Upper lobe of right lung (tissue), 1 donor: ENCODE measurements around the gene MACF1. TPM values are rescaled to one million over a fixed set of nuclear protein-coding genes. Genes with fewer than 3 reads are reported as not detected.

ENCODE experiments used
- ATAC-seq: fragments of 200-7000 bp; cut with Tn5 transposase; one replicate; pipeline ENCODE4 v1.9.1; 2020; ENCODE audit warnings: mild to moderate bottlenecking, moderate library complexity
- DNase-seq: peaks from one replicate; pipeline ENCODE4 v3.0.0-alpha.2; 2020
- H3K27ac ChIP-seq: fragments of 200-600 bp; one replicate; pipeline ENCODE4 v1.8.0; 2022
- H3K27me3 ChIP-seq: fragments of 200-600 bp; one replicate; pipeline ENCODE4 v1.8.0; 2022; ENCODE audit warnings: mild to moderate bottlenecking
- H3K36me3 ChIP-seq: fragments of 200-600 bp; one replicate; pipeline ENCODE4 v1.8.0; 2022
- H3K4me1 ChIP-seq: fragments of 200-600 bp; one replicate; pipeline ENCODE4 v1.8.0; 2022
- H3K4me3 ChIP-seq: fragments of 200-600 bp; one replicate; pipeline ENCODE4 v1.8.0; 2022; ENCODE audit warnings: mild to moderate bottlenecking
- H3K9me3 ChIP-seq: fragments of 200-600 bp; one replicate; pipeline ENCODE4 v1.8.0; 2022
- intact Hi-C: fragments of 100-400 bp; cut with DNase I; formaldehyde crosslinking; loops from one replicate; pipeline ENCODE4 v1.11.0; 2022
- total RNA-seq: library from RNA; stranded (reverse); fragmentation: NEBNext Ultra II Directional; extraction: Animal tissue kit (Norgen Biotek cat#: 25700); gene quantifications from one replicate; pipeline ENCODE4 v1.2.1, GENCODE V29; 2021
- TF ChIP-seq, protein P1 (sequence below): fragments of 200-600 bp; IDR thresholded peaks from one replicate; pipeline ENCODE4 v1.8.0; 2022; ENCODE audit warnings: antibody characterized with exemption
- donor health status: DM: no; HTN: yes; CAD: no; lungs with severe emphysema.

Gene MACF1
- total RNA-seq, 1 donor from 2014 or later: 814 TPM

DNA sequence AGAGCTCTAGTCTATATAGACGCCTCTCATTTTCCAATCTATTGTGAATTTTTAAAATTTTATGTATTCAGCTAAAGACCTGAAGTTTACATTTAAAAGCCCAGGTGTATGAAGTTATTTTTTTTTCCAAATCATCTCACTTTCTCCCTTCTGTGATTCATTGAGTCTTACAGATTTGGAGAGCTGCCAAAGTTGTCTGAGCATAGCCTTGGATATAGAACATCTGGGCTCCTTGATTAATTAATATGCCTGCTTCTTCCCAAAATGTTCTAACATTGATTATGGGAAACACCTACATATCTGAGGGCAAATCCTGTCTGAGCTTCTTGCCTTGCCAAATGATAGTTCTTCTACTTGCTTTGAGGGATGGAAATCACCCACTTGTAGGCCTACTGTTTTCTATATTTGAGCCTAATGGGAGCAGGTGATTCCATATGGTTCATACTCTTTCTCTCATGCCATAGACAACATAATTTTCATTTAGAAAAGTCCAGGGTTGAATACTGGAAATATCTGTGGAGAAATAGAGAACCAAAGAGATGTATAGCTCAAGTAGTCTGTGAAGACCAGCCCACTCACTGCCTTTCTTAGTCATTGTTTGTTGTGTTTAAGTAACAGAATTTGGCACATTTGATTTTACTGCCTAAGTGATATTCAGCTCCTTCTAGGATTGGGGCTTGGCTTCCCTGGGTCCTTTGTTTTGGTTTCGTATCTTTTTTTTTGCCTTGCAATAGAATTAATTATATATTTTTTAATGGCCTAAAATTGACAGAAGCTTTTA is 46.2 kb downstream of the MACF1 start:
- H3K36me3 ChIP-seq: peaks cover 52% of the 10 kb centered on the region
- ATAC-seq: no peak
- no peaks in the 10 kb centered on the region for H3K9me3 ChIP-seq
- intact Hi-C loops: loop anchor here (10.0 kb wide), 1 partner anchor 56 kb away; no protein-coding TSS in a partner anchor
- DNase-seq: no peak
- TF ChIP-seq, protein P1, sequence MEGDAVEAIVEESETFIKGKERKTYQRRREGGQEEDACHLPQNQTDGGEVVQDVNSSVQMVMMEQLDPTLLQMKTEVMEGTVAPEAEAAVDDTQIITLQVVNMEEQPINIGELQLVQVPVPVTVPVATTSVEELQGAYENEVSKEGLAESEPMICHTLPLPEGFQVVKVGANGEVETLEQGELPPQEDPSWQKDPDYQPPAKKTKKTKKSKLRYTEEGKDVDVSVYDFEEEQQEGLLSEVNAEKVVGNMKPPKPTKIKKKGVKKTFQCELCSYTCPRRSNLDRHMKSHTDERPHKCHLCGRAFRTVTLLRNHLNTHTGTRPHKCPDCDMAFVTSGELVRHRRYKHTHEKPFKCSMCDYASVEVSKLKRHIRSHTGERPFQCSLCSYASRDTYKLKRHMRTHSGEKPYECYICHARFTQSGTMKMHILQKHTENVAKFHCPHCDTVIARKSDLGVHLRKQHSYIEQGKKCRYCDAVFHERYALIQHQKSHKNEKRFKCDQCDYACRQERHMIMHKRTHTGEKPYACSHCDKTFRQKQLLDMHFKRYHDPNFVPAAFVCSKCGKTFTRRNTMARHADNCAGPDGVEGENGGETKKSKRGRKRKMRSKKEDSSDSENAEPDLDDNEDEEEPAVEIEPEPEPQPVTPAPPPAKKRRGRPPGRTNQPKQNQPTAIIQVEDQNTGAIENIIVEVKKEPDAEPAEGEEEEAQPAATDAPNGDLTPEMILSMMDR: no peak
- no peaks in the 10 kb centered on the region for H3K27me3 ChIP-seq
- no peak overlapping the region for H3K27ac ChIP-seq
- no peak overlapping the region for H3K4me3 ChIP-seq
- peaks cover 7% of the 10 kb centered on the region for H3K4me1 ChIP-seq

DNA sequence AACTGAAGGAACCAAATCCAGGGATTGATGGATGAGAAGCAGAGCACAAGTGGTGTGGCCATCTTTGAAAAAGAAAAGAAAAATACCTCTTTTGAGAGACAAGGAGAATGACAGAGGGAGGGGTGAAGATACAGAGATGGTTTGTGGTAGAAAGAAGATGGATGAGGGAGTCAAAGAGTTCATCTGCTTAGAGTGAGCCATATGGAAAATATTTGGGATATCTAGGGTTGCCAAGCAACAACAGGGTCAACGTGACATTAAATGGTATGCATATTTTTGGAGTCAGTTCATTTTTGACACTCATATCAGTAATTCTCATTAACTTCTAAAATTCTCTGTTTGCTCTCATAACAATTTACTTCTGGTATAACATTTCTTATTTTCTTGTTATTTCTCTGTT is 50.7 kb downstream of the MACF1 start:
- Histone ChIP-seq H3K27me3 (no peaks in the 10 kb centered on the region), H3K4me3 (no peak overlapping the region), H3K9me3 (no peaks in the 10 kb centered on the region), H3K36me3 (peaks cover 90% of the 10 kb centered on the region), H3K27ac (no peak overlapping the region), H3K4me1 (peaks cover 8% of the 10 kb centered on the region)
- TF ChIP-seq, protein P1: no peak
- DNase-seq: no peak
- ATAC-seq: no peak
- intact Hi-C loops: loop anchor here (10.0 kb wide), 1 partner anchor 60 kb away; no protein-coding TSS in a partner anchor

DNA sequence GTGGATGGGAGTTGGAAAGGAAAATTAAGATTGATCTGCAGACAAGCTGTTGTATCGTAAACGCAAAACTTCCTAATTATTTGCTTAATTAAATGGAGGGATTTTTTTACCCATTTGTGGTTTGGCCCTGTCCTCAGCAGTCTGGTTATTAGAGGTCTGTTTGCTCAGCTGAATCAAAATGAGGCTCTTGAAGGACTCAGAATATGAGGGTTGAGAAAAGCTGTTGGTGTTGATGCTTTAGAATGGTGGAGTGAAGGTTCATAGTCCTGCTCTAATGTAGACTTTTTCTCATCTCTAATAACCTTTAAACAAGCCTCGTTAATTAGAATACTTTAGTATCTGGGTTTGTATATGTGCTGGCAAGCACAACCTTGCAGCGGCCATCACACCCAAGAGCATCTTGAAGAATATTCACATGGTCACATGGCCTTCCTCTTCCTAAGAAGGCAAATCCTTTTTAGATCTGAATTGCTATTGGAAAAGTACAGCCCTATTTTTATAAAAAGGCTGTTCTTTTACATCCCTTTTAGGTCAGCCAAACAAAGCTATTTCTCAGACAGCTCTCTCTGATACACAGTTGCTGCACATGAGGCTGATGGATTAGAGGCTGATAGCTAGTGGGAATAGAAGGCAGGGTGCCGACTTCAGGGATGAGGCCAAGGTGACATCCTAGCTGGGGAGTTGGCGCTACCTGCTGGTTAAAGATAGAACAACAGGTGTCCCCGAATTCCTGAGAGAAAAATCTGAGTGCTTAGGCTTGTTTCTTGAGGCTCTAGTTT is 53.8 kb downstream of the MACF1 start:
- intact Hi-C loops: loop anchor here (10.0 kb wide), 1 partner anchor 64 kb away; no protein-coding TSS in a partner anchor

DNA sequence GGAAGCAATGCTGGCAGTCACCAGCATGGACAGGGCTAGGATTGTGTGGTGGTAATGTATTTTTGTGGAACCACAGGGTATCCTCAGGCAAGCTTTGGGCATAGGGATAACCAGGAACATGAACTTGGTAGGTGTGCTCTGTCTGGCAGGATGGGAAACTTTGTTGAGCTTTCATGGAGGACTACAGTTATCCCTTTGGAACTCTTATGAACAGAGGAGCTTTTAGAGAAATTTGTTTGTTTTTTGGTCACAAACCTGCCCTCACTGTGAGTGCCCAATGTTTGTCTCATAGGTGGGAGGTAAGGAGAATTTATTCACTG is 54.4 kb downstream of the MACF1 start:
- H3K27ac ChIP-seq: peak overlapping the region; percentile 32
- no peaks in the 10 kb centered on the region for H3K9me3 ChIP-seq
- ATAC-seq (no peak), DNase-seq (no peak)
- peaks cover 8% of the 10 kb centered on the region for H3K4me1 ChIP-seq
- no peak overlapping the region for H3K4me3 ChIP-seq
- TF ChIP-seq, protein P1: no peak
- intact Hi-C loops: loop anchor here (10.0 kb wide), 1 partner anchor 64 kb away; no protein-coding TSS in a partner anchor
- H3K27me3 ChIP-seq: no peaks in the 10 kb centered on the region
- H3K36me3 ChIP-seq: peaks cover 63% of the 10 kb centered on the region

More for the DNA sequence above, 53.8 kb downstream of the MACF1 start:
- ATAC-seq (peak; percentile 93), DNase-seq (no peak)
- TF ChIP-seq, protein P1: peak; percentile 79
- Histone ChIP-seq H3K27ac (peak overlapping the region; percentile 32), H3K27me3 (no peaks in the 10 kb centered on the region), H3K4me1 (peaks cover 8% of the 10 kb centered on the region), H3K36me3 (peaks cover 68% of the 10 kb centered on the region), H3K4me3 (no peak overlapping the region), H3K9me3 (no peaks in the 10 kb centered on the region)

DNA sequence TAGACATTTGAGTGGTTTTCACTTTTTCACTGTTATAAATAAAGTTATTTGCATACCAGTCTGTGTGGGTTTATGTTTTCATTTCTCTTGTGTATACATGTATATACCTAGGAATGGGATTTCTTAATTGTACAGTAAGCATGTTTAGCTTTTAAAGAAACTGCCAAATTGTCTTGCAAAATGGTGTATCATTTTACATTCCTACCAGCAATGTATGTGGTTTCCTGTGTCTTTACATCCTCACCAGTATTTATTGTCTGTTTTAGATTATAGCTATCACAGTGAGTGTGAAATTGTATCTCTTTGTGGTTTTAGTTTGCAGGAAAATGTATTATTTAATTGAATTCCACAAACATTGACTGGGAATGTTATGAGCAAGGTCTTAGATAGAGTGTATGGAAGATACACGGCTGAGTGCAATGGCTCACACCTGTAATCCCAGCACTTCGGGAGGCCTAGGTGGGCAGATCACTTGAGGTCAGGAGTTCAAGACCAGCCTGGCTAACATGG is 57.3 kb downstream of the MACF1 start:
- TF ChIP-seq, protein P1: no peak
- no peak for DNase-seq
- Histone ChIP-seq H3K27me3 (no peaks in the 10 kb centered on the region), H3K4me3 (no peak overlapping the region), H3K9me3 (no peaks in the 10 kb centered on the region), H3K4me1 (no peaks in the 10 kb centered on the region), H3K27ac (no peak overlapping the region), H3K36me3 (peaks cover 34% of the 10 kb centered on the region)
- no peak for ATAC-seq
- intact Hi-C loops: no loop called here
